C4-2B (cell line): Measurements from ENCODE around the gene ERFE.

Source experiments
- CTCF ChIP-seq: fragments of 450-650 bp; conservative IDR thresholded peaks from 2 replicates; pipeline ENCODE4 v1.5.1; 2017; ENCODE audit warnings: mild to moderate bottlenecking
- ZFX ChIP-seq: fragments of 450-650 bp; IDR thresholded peaks from 2 replicates; pipeline ENCODE4 v1.6.1; 2017

- TF ChIP-seq CTCF = no peak
- no peak for TF ChIP-seq ZFX
Observed at GRCh38 chr2:238116298-238117198, 42.2 kb upstream of the ERFE start.
